Stimulated activated CD4-positive, alpha-beta T cell treated with anti-CD3 and anti-CD28 coated beads, Interleukin-15, amount 100 ng/mL, for 48 hours (primary cell): ENCODE results near the gene SIAH3.
"Not testable (repeated sequence)": the region's sequence is repeated elsewhere in the genome, so short reads cannot be mapped to it uniquely, and the experiment has no call there.

Experiments
- DNase-seq, 2 donors: peaks; one replicate each; pipeline ENCODE4 v3.0.0-alpha.2; 2020; ENCODE audit warnings: low read depth in 2 of 2

The SIAH3 gene

DNA sequence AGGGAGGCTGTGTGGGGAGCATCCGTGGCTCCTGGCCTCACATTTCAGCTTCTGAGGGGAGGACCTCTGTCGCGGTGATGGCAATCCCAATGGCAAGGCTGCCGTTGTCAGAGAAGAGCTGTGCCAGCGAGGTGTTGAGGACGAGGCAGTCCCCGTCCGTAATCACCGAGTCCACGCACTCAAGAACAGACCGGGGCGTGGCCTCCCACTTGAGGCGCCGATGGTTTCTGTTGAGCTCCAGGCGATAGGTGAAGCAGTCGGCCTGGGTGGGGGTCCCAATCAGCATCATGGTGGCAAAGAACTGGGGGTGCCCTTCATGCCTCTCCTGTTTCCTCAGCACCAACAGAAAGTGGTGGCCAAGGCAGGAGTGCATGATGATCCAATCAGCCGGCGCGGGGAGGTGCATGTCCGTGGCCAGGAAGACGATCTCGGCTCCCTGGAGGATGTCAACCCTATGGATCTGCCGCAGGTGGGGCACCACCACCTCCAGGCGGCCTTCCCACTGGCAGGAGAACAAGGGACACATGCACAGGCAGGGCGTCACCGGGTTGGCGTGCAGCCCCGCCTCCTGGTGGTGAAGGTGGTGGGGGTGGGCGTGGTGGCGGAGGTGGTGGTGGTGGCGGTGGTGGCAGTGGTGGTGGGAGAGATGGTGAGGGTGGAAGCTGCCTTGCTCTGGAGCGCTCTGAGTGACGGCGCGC lies 68.1 kb downstream of the SIAH3 start:
- no peak for DNase-seq

DNA sequence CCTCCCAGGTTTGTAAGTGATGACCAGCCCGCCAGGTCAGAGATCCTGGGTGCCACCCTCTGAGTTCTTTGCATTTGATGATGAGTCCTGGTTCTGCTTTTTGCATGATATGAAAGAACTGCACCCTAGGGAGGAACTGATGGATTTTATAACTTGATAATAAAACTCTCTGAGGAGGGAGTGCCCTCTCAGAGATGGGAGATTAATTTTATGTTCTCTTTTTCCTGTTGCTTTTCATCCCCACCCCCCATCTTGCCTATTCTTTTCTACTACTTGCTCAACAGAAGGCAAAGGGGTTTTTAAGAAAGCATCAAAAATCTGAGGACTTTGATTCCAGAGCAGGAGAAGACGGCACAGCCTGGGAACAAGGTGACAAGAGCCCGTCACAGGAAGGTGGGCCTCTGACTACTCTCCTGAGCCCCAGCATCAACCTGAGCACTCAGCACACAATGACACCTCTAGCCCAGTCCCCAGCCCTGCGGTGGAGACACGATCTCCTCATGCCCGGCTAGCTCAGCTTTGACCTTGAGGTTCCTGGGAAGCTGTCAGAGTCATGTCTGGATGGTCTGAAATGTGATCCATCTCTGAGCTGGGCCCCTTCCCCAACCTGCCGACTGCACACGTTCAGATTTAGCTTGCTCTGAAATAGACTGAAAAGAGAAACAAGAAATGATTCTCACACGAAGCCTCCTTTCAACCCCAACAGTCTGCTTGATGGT lies 69.1 kb downstream of the SIAH3 start:
- no peak for DNase-seq

DNA sequence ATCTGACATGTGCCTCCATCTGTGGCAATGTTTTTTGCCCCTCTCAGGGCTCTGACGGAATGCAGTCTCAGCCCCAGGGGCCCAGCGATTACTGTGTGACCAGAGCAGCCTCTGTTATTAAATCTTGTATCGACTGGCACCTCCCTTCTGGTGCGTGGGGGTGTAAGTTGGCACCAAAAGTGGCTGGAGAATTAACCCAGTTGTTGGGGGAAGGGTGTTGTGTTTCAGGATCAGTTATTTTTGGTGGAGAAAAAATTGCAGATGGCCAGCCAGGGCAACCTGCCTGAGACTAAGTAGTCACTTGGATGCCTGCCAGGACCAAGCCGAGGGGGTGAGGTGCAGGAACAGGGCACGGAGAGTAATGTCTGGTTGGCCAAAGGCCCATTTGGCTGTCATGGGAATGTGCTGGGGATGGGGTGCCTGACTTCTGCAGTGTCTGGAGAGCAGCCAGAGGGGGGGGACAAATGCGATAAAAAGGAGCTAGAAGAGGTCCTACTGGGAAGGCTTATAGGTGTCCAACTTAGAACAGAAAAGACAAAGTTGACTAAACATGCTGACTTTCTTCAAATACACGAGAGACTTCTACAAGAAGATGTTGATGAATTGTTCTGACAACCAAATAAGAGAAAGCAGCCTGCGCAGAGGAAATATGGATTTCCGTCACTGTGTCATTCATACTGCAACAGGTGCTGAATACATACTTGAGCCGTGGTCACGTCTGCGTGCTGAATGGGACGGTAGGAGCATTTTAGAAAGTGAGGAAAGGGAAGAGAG lies 69.8 kb downstream of the SIAH3 start:
- DNase-seq: no peak

DNA sequence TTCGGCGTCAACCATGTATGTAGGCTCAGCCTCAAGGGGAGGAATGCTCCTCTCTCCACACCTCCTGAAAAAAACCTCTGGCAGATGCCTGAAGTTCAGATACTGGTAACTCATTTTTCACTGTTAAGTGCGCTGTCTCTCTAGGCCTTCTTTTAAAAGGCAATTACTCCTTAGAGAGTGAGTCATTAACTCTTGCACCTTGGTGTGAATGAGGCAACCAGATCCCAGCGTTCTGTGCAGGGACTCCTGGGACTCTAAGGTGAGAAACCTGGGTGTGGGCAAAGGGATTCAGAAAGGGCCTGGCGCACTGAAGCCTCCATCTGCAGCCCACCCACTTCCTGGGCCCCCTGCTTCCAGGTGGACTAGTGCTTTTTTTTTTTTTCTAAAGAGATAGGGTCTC lies 71.7 kb downstream of the SIAH3 start:
- no peak for DNase-seq

DNA sequence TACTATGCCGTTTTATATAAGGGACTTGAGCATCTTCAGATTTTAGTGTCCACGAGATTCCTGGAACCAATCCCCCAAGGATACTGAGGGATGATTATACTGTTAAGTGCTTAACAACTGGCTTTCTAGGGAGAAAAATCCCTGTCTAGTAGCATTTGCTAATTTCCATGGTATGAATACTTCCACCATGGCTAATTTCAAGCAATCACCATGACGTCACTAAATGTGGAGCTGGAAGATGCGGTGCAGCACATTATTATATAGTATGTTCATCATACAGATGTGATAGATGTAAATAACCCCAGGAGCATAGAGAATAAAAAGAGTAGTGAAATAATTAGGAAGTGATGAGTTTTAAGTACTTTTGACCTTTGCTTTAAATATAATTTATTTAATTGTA lies 72.7 kb downstream of the SIAH3 start:
- no peak for DNase-seq

DNA sequence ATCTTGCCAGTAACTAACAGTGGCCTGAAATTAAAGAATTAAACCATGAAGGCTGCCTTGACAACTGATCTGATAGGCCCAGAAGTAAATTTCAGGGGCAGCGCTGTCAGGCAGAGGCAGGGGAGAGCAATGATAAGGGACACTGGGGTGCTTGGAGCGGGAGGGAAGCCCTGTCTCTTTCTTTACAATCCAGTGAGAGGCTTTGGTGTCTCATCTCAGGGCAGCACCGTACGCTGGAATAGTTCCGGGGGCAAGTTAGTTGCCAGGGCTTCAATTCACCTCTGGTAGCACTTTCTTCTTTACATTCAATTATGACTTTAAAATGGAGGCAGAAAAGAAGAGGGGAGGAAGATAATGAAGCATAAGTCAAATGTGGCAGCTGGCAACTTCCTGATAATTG lies 74.8 kb downstream of the SIAH3 start:
- no peak for DNase-seq

DNA sequence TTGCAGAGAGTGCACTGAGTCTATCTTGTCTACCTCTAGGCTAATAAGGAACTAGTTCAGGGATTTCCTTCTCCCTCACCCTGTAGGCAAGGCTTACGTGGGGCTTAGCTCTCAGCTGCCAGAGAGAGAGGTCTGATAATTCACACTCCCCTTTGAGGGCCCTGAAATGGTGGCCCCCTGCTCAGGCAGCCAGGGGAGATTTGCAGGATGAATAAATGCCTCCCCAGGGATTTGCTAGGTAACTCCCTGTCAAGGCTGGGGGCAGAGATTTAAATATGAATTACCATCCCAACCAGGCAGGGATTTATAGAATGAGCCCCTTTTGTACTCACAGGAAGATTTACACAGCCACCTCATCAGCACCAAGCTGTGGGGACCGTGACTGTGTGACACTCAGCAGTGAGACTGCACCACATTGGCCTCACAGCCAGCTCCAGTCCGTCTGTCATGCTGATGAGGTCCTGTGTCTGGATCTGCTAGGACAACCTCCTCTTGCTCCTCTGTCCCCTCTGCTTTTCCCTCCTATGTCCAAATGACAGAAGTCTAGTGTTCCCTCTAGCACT lies 76.1 kb downstream of the SIAH3 start:
- DNase-seq: no peak

DNA sequence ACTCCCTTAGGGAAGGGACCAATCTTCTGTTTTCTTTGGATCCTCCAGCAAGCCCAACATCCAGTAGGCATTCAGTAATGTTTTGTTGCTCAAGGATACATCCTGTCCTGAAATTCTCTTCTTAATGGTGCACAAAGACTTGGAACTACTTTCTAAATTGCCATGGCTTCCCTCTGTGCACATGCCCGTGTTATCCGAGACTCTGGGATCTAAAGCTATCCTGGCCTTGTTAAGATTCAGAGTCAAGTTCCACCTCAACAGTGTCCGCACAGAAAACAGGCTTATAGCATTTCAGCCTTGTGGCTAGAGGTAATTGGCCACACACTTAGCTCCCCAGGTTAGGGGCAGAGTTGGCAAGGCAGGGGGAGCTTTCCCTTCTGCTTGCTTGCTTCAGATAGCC lies 77.6 kb downstream of the SIAH3 start:
- no peak for DNase-seq

DNA sequence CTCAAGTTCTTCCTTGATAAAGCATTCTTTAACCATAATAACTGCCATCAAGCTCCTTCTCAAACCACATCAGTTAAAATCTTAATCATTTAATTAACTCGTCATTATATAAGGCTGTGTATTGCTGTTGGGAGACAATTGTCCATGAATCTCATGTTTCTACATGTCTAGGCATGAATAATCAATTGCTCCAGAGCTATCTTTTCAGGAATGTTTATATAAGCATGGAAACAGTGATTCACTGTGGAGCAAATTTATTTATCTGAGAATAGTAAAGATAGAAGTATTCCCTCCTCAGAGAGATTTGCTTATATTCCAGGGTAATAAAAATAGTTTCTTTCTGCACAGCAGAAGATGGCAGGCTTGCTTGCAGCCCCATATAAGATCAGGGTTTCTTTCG lies 78.3 kb downstream of the SIAH3 start:
- no peak for DNase-seq

DNA sequence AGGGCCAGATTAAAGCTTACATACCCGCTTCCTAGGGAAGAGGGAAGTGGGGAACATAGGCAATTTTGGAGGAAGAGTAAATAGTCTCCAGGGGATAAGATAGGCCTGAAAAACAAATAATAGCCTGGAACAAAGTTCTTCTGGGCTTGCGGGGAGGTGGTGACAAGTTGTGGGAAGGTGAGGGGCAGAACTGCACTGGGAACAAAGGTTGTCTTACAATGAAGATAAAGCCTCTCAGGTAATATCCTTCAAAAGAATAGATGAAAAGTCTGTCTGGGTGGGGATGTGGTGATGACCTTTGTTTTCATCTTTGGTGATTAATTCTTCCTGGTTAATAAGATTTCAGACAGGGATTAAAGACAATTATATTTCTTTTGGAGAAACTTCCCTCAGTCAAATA lies 80.7 kb downstream of the SIAH3 start:
- DNase-seq: no peak

DNA sequence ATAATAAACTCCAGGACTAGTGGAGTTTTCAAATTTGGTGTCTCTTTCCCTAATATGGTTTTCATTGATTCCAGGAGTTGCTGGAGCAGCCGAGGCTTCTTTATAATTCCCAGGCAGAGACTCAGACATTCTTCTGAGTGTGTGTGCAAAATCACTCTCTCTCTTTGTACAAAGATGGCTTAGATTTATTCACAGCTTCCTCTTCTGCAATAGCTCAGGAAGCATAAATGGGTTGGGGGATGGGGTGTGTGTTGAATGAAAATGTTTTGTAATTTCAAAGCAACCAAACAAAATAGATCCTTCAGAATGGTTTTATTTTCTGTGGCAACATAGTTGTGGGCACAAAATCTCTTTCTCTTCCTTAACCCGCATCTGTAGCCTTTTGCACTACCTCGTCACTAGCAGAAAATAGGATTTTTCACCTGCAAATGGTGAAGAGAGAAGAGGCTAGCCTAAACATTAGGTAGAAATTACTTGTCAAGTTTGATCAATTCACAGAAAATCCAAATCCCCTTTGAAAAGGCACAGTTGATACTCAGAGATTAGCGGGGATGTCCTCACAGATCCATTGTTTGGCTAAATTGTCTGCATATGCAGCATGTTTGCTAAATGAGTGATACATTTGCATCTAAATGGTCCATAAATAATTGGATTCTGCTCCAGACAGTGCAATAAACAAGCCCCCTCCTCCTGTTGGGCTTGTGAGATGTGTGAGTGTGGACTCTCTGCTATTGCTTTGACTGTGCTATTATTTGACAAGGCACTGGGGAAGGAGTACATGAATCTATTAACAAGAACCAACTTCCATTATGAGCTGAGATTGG lies 82.7 kb downstream of the SIAH3 start:
- no peak for DNase-seq

DNA sequence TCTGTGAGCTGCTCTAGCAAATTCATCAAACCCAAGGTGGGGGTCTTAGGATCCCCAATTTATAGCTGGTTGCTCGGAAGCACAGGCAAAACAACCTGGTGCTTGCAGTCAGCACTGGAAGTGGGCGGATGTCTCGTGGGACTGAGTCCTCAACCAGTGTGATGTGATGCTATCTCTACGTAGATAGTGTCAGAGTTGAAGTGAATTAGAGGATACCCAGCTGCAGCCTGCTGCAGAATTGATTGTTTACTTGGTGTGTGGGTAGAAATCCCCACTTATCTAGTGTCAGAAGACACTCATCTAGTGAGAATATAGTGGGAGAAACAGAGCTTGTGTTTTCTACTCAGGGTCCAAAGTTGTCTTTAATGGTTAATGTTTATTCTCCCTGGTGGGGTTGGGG lies 86.1 kb downstream of the SIAH3 start:
- DNase-seq: no peak

DNA sequence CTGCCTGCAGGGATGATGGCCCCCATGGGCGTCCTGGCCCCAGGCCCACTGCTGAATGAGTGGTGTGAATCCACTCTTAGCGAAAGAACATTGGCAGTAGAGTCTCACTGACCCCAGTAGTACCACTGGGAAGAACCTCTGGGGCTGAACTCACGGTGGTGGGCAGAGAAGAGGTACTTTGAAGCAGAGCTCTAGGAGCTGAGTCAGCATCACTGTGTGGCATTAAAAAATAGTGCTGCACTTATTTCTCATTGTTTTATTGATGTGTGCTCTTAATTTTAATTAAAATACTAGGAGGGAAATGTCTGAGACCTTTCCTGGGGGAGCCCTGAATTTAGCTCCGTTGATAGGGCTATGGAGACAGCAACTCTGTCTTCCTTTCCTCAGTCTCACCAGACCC lies 88.1 kb downstream of the SIAH3 start:
- no peak for DNase-seq

DNA sequence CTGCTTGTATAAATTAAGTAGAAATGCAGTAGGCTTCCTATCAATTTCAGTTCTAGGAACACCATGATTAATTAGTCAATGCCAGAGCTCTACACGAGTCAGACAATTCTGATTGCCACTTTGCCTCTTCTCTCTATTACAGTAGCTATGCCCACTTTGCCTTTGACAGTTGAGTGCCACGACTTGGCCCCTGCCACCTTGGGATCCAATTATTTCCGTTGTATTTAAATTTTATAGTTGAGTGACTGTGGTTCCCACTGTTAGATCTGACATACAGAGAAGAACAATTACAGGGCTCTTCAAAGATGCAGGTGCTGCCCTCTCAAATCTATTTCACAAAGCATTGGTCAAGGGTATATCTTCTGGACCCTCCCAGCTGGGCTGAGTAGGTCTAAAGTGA lies 94.0 kb downstream of the SIAH3 start:
- not testable (repeated sequence) for DNase-seq

DNA sequence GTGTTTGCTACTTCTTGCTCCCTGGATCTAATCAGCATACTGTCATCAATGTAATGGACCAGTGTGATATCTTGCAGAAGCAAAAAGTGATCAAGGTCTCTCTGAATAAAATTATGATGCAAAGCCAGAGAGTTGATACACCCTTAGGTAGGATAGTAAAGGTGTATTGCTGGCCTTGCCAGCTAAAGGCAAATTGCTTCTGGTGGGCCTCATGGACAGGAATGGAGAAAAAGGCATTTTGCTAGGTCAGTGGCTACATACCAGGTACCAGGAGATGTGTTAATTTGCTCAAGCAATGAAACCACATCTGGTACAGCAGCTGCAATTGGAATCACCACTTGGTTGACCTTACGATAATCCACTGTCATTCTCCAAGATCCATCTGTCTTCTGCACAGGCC lies 95.1 kb downstream of the SIAH3 start:
- not testable (repeated sequence) for DNase-seq

DNA sequence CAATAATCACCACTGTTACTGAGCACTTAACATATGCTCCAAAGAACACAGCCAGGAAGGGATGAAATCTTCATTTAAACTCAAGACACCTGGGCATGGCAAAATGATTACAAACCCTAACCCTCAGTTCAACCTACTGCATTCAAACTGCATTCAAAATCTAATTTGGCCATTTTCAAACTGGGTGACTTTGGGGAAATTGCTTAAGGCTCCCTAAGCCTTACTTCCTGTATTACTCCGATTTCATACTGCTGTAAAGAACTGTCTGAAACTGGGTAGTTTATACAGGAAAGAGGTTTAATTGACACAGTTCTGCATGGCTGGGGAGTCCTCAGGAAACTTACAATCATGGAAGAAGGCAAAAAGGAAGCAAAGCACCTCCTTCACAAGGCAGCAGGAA lies 99.0 kb downstream of the SIAH3 start:
- no peak for DNase-seq

DNA sequence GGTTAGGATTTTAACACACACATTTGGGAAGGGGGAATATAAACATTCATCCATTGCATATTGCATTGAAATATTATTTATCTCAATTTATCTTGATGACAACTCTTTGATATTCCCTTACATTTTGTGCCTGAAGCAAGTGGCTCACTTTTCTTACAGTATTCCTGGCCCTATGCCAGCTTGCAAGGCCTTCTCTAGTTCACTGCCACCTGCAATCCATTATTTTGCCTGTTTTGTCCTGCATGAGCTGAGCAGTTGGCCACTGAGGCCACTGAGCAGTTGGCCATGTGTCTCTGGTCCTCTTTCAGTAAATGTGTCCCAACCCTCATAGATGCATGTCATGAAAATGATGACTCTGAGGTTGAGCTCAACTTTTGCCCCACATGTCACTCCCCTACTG lies 99.7 kb downstream of the SIAH3 start:
- no peak for DNase-seq

DNA sequence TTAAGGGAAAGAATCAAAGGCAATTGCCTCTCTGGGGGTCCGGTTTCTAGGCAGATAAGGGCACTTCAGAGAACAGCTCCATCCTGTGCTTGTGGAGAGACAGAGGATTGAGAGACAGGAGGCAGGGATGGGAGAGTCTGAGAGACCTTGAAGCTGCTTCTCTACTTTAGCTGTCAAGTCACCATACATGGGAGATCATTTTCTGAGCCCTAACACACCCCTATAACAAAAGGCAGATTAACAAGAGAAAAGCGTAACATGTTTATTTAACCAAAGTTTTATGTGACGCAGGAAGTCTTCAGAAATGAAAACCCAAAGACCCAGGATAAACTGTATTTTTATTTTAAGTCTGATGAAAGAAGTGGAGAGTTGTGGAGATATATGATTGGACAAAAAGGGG lies 101.0 kb downstream of the SIAH3 start:
- DNase-seq: no peak

DNA sequence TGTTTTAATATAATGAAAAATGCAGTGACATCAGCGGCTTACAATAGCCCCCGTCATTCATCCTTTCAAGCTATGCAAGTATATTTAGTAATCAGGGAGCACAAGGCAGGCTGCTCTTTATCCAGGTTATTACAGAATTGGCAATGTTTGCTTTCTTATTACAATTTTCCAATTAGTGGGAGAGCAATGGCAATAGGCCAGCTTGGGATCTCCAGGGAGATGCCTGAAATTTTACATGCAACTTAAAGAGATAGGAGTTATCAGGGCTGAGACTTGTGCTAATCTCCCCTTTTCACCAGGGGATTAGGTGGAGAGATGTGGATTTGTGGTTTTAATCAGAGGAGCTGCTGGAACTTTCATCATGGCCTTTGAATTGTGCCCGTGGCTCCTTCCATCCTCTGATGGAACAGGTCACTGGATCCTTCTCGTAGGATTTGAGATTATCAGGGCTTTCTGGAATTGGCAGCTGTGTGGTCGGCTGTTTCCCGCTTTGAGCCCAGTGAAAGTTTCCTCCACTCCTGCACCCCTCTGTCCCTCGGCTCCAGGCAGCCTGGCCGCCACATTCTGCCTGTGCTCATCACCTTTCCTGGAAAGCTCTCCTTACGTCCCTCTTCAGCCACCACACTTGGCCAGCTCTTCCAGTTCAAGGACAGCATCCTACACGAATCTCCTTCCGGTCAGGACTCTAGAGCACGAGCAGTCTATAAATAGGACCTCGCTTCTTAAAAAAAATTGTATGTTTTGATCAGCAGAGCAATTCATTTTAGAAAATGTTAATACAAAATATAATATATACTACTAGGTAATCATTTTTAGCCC lies 102.4 kb downstream of the SIAH3 start:
- DNase-seq: no peak

DNA sequence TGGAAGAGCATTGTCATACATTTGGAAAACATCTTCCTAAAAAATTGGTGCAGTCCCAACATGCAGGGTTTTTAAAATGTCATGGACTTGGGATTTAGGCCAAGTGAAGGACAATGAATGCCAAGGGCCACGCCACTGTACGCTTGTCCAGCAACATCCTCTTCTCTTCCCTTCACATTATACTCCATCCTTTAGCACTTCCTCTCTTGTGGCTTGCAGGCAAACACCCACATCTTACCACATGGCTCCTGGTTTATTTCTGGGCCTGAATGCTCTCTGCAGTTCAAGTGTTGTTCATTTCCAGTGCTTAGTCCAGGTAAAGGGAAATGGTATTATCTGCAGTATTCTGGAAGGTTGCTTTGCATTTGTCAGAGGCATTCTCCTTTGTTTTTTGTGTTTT lies 104.5 kb downstream of the SIAH3 start:
- no peak for DNase-seq

DNA sequence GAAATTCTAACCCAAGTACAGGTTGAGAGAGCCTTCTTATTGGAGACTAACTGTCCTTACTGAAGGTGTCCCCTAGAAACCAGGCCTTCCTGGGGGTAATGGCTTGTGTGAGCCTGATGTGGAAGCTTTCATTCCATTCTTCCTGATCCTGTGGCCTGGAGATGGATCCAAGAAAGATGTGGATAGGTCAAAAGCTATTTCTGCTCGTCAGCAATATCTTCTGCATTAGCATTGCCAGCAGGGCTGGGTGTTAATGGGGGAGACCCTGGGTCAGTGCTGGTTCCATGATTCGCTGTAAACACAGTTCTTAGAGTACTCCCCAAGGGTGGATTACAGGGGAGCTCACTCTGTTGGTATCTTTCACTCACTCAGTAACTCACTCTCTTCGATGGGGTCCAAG lies 106.6 kb downstream of the SIAH3 start:
- DNase-seq: no peak
